ENCODE data around the gene AFG3L2. TPM values are rescaled to one million over a fixed set of nuclear protein-coding genes. Genes with fewer than 3 reads are reported as not detected.

The AFG3L2 gene
- total RNA-seq, 1 experiment from 2014 or later = 55.1 TPM

- DNase-seq = no peak
- no TSS peak for BruUV-seq (replicated peaks)
- peak overlapping the region; percentile 1 for H3K27ac Mint-ChIP-seq (ENCODE audit: unreplicated experiment)
- no peaks in the 10 kb centered on the region for H3K4me1 Mint-ChIP-seq (ENCODE audit: low read depth, unreplicated experiment)
- H3K36me3 Mint-ChIP-seq (ENCODE audit: insufficient read depth, unreplicated experiment) = peaks cover 60% of the 10 kb centered on the region
- intact Hi-C loops (cut with micrococcal nuclease; ENCODE audit: unreplicated experiment) = no loop called here
- no peak overlapping the region for H3K4me3 Mint-ChIP-seq (ENCODE audit: low read depth, unreplicated experiment)
- no peak for TF ChIP-seq CTCF (IDR thresholded peaks at IDR 0.05; ENCODE audit: unreplicated experiment)
- no peaks in the 10 kb centered on the region for H3K9me3 Mint-ChIP-seq (ENCODE audit: low read depth, unreplicated experiment)
- no peaks in the 10 kb centered on the region for H3K27me3 Mint-ChIP-seq (ENCODE audit: unreplicated experiment)
- CTCF ChIA-PET = no interaction called here
These were observed 31.4 kb downstream of the AFG3L2 start for GRCh38 chr18:12345491-12346239.

- Mint-ChIP-seq H3K4me1 (ENCODE audit: low read depth, unreplicated experiment) (peaks cover under 1% of the 10 kb centered on the region), H3K36me3 (ENCODE audit: insufficient read depth, unreplicated experiment) (peaks cover 60% of the 10 kb centered on the region), H3K4me3 (ENCODE audit: low read depth, unreplicated experiment) (no peak overlapping the region), H3K27me3 (ENCODE audit: unreplicated experiment) (no peaks in the 10 kb centered on the region), H3K27ac (ENCODE audit: unreplicated experiment) (no peak overlapping the region), H3K9me3 (ENCODE audit: low read depth, unreplicated experiment) (no peaks in the 10 kb centered on the region)
- CTCF ChIA-PET = no interaction called here
- intact Hi-C loops (cut with micrococcal nuclease; ENCODE audit: unreplicated experiment) = no loop called here
- TF ChIP-seq CTCF (IDR thresholded peaks at IDR 0.05; ENCODE audit: unreplicated experiment) = no peak
- BruUV-seq (replicated peaks) = no TSS peak
- no peak for DNase-seq
These were observed 34.4 kb downstream of the AFG3L2 start for GRCh38 chr18:12342661-12343060.

- TF ChIP-seq CTCF (IDR thresholded peaks at IDR 0.05; ENCODE audit: unreplicated experiment) = no peak
- Mint-ChIP-seq H3K4me1 (ENCODE audit: low read depth, unreplicated experiment) (peaks cover 16% of the 10 kb centered on the region), H3K27ac (ENCODE audit: unreplicated experiment) (no peak overlapping the region), H3K36me3 (ENCODE audit: insufficient read depth, unreplicated experiment) (peaks cover 58% of the 10 kb centered on the region), H3K9me3 (ENCODE audit: low read depth, unreplicated experiment) (no peaks in the 10 kb centered on the region), H3K4me3 (ENCODE audit: low read depth, unreplicated experiment) (no peak overlapping the region), H3K27me3 (ENCODE audit: unreplicated experiment) (no peaks in the 10 kb centered on the region)
- no TSS peak for BruUV-seq (replicated peaks)
- DNase-seq = no peak
- intact Hi-C loops (cut with micrococcal nuclease; ENCODE audit: unreplicated experiment) = no loop called here
- CTCF ChIA-PET = interaction anchor here (0.6 kb wide), 1 partner anchor 9 kb away, joined by 3 read pairs; no protein-coding TSS in a partner anchor
These were observed 35.9 kb downstream of the AFG3L2 start for GRCh38 chr18:12340945-12341660.

GRCh38 chr18:12338382-12338781, 38.6 kb downstream of the AFG3L2 start:
- TF ChIP-seq CTCF (IDR thresholded peaks at IDR 0.05; ENCODE audit: unreplicated experiment) = no peak
- DNase-seq = no peak
- CTCF ChIA-PET = interaction anchor here (0.5 to 1.2 kb wide), 3 partner anchors 19 to 67 kb away, joined by 3 to 10 read pairs (median 4); no protein-coding TSS in a partner anchor
- Mint-ChIP-seq H3K27me3 (ENCODE audit: unreplicated experiment) (no peaks in the 10 kb centered on the region), H3K4me3 (ENCODE audit: low read depth, unreplicated experiment) (no peak overlapping the region), H3K27ac (ENCODE audit: unreplicated experiment) (no peak overlapping the region), H3K9me3 (ENCODE audit: low read depth, unreplicated experiment) (no peaks in the 10 kb centered on the region), H3K4me1 (ENCODE audit: low read depth, unreplicated experiment) (peaks cover 22% of the 10 kb centered on the region), H3K36me3 (ENCODE audit: insufficient read depth, unreplicated experiment) (peaks cover 55% of the 10 kb centered on the region)
- intact Hi-C loops (cut with micrococcal nuclease; ENCODE audit: unreplicated experiment) = no loop called here
- no TSS peak for BruUV-seq (replicated peaks)

Data from Calu3 (cell line).